Mesenchymal stem cell (in vitro differentiated cells and primary cell): ENCODE data around the gene RCOR1.

Source experiments
- DNase-seq: peaks from one replicate; pipeline ENCODE4 v3.0.0-alpha.2; 2013
- H2AFZ ChIP-seq: one replicate; pipeline ENCODE4 v1.6.1; 2013; ENCODE audit warnings: low read depth, mild to moderate bottlenecking, control low read depth, inconsistent platforms, low read length, moderate library complexity
- H2AK5ac ChIP-seq: 2 replicates; pipeline ENCODE4 v1.6.1; 2013; ENCODE audit warnings: low read length, moderate library complexity, mild to moderate bottlenecking, inconsistent platforms; ENCODE audit not compliant: severe bottlenecking
- H2BK120ac ChIP-seq: one replicate; pipeline ENCODE4 v1.6.1; 2013; ENCODE audit warnings: low read depth, mild to moderate bottlenecking, inconsistent platforms, low read length, moderate library complexity
- H2BK12ac ChIP-seq, 2 experiments: one replicate each; pipeline ENCODE4 v1.6.1; 2013; ENCODE audit warnings: inconsistent platforms in 2 of 2, low read length in 2 of 2, mild to moderate bottlenecking in 2 of 2, moderate library complexity in 2 of 2, control low read depth in 1 of 2
- H2BK15ac ChIP-seq: one replicate; pipeline ENCODE4 v1.6.1; 2013; ENCODE audit warnings: mild to moderate bottlenecking, low read depth, inconsistent platforms; ENCODE audit not compliant: poor library complexity, severe bottlenecking
- H2BK5ac ChIP-seq: 2 replicates; pipeline ENCODE4 v1.6.1; 2013; ENCODE audit warnings: low read depth, mild to moderate bottlenecking, low read length, control low read depth, inconsistent platforms; ENCODE audit not compliant: poor library complexity, severe bottlenecking
- H3K14ac ChIP-seq, 2 experiments: one replicate each; pipeline ENCODE4 v1.6.1; 2013; ENCODE audit warnings: inconsistent platforms in 2 of 2, low read length in 2 of 2, control low read depth in 1 of 2, mild to moderate bottlenecking in 1 of 2, moderate library complexity in 1 of 2
- H3K18ac ChIP-seq, 2 experiments: one replicate each; pipeline ENCODE4 v1.6.1; 2013; ENCODE audit warnings: inconsistent platforms in 2 of 2, low read length in 2 of 2, control low read depth in 1 of 2, low read depth in 1 of 2, mild to moderate bottlenecking in 1 of 2
- H3K23ac ChIP-seq, 2 experiments: one replicate each; pipeline ENCODE4 v1.6.1; 2013; ENCODE audit warnings: inconsistent platforms in 2 of 2, low read length in 2 of 2, mild to moderate bottlenecking in 2 of 2, moderate library complexity in 2 of 2, control low read depth in 1 of 2
- H3K27ac ChIP-seq: 2 replicates; pipeline ENCODE4 v1.5.1; 2013; ENCODE audit warnings: mild to moderate bottlenecking, moderate library complexity, low read length, control low read depth, inconsistent platforms; ENCODE audit not compliant: poor library complexity, severe bottlenecking
- H3K27me3 ChIP-seq, 2 experiments: 2 replicates each; pipeline versions ENCODE4 v1.6.1 to v1.7.0; 2013; ENCODE audit warnings: low read length in 2 of 2, mild to moderate bottlenecking in 2 of 2, moderate library complexity in 2 of 2, control low read depth in 1 of 2, inconsistent platforms in 1 of 2; ENCODE audit not compliant: control insufficient read depth in 1 of 2, insufficient read depth in 1 of 2
- H3K36me3 ChIP-seq, 2 experiments: 2 replicates each; pipeline versions ENCODE4 v1.6.1 to v1.7.0; 2013; ENCODE audit warnings: low read length in 2 of 2, control low read depth in 1 of 2, inconsistent platforms in 1 of 2, low read depth in 1 of 2, mild to moderate bottlenecking in 1 of 2; ENCODE audit not compliant: insufficient read depth in 2 of 2, control insufficient read depth in 1 of 2
- H3K4ac ChIP-seq, 2 experiments: one replicate each; pipeline ENCODE4 v1.6.1; 2013; ENCODE audit warnings: inconsistent platforms in 2 of 2, low read length in 2 of 2, mild to moderate bottlenecking in 2 of 2, moderate library complexity in 2 of 2, control low read depth in 1 of 2, low read depth in 1 of 2
- H3K4me1 ChIP-seq: 2 replicates; pipeline ENCODE4 v1.6.1; 2013; ENCODE audit warnings: low read depth, low read length, control low read depth; ENCODE audit not compliant: control insufficient read depth, insufficient read depth
- H3K4me2 ChIP-seq: 2 replicates; pipeline ENCODE4 v1.6.1; 2013; ENCODE audit warnings: low read length, mild to moderate bottlenecking, inconsistent platforms; ENCODE audit not compliant: poor library complexity, severe bottlenecking
- H3K4me3 ChIP-seq, 2 experiments: 2 replicates each; pipeline versions ENCODE4 v1.5.1 to v1.7.0; 2013; ENCODE audit warnings: low read length in 2 of 2, mild to moderate bottlenecking in 2 of 2, control low read depth in 1 of 2, low read depth in 1 of 2; ENCODE audit not compliant: insufficient read depth in 1 of 2
- H3K79me1 ChIP-seq: replicated peaks from 2 replicates; pipeline ENCODE4 v1.6.1; 2013; ENCODE audit warnings: mild to moderate bottlenecking, control low read depth, low read length, inconsistent platforms; ENCODE audit not compliant: poor library complexity, severe bottlenecking
- H3K9ac ChIP-seq: 2 replicates; pipeline ENCODE4 v1.7.0; 2013; ENCODE audit warnings: mild to moderate bottlenecking, low read length, moderate library complexity
- H3K9me3 ChIP-seq: 2 replicates; pipeline ENCODE4 v1.7.0; 2013; ENCODE audit warnings: mild to moderate bottlenecking, low read length; ENCODE audit not compliant: control insufficient read depth
- H4K8ac ChIP-seq: one replicate; pipeline ENCODE4 v1.6.1; 2013; ENCODE audit warnings: inconsistent platforms, mild to moderate bottlenecking, low read length, moderate library complexity
- H4K91ac ChIP-seq: one replicate; pipeline ENCODE4 v1.6.1; 2013; ENCODE audit warnings: mild to moderate bottlenecking, low read length, inconsistent platforms
- WGBS: methylation state at CpG from one replicate; pipeline ENCODE4 v1.1.7; 2013; ENCODE audit warnings: mixed read lengths; 5-methylcytosine and 5-hydroxymethylcytosine counted together

The RCOR1 gene

GRCh38 chr14:102732924-102733323 lies 140.5 kb downstream of the RCOR1 start:
- H3K23ac ChIP-seq, result no peak overlapping the region
- no peak overlapping the region for H3K4me3 ChIP-seq
- H3K18ac ChIP-seq, result no peak overlapping the region
- DNase-seq, result no peak
- peaks cover 44 to 47% of the 10 kb centered on the region in 2 experiments for H3K36me3 ChIP-seq
- H3K14ac ChIP-seq, result no peak overlapping the region
- H4K8ac ChIP-seq, result no peak overlapping the region
- no peaks in the 10 kb centered on the region for H3K27me3 ChIP-seq
- WGBS, result 98% methylated on average over 10 of the region's 10 CpGs
- no peak overlapping the region for H2BK15ac ChIP-seq
- no peak overlapping the region for H3K4me2 ChIP-seq
- peaks cover 5% of the 10 kb centered on the region for H3K79me1 ChIP-seq
- H3K27ac ChIP-seq, result no peak overlapping the region
- no peaks in the 10 kb centered on the region for H3K9me3 ChIP-seq
- H2BK12ac ChIP-seq, result no peak overlapping the region
- H2BK120ac ChIP-seq, result no peak overlapping the region
- no peak overlapping the region for H3K4ac ChIP-seq
- H2AFZ ChIP-seq, result no peak overlapping the region
- H3K4me1 ChIP-seq, result peaks cover 2% of the 10 kb centered on the region
- no peak overlapping the region for H3K9ac ChIP-seq
- no peak overlapping the region for H4K91ac ChIP-seq
- H2AK5ac ChIP-seq, result no peak overlapping the region
- no peak overlapping the region for H2BK5ac ChIP-seq

- Histone ChIP-seq H3K36me3 (peaks cover 43 to 48% of the 10 kb centered on the region in 2 experiments), H3K9ac (no peak overlapping the region), H2BK15ac (no peak overlapping the region), H3K27ac (no peak overlapping the region), H2AK5ac (no peak overlapping the region), H3K14ac (no peak overlapping the region), H2AFZ (no peak overlapping the region), H3K4me3 (no peak overlapping the region), H2BK12ac (no peak overlapping the region), H3K18ac (no peak overlapping the region), H3K4me1 (peaks cover 2% of the 10 kb centered on the region), H4K91ac (no peak overlapping the region), H4K8ac (no peak overlapping the region), H3K23ac (no peak overlapping the region), H2BK120ac (no peak overlapping the region), H3K79me1 (peaks cover 5% of the 10 kb centered on the region), H2BK5ac (no peak overlapping the region), H3K9me3 (no peaks in the 10 kb centered on the region), H3K4me2 (no peak overlapping the region), H3K27me3 (no peaks in the 10 kb centered on the region), H3K4ac (no peak overlapping the region)
- no peak for DNase-seq
- WGBS, result 83% methylated on average over 9 of the region's 11 CpGs
Observed at GRCh38 chr14:102733326-102733725, 140.9 kb downstream of the RCOR1 start.

- H3K9me3 ChIP-seq, result peaks cover under 1% of the 10 kb centered on the region
- no peak overlapping the region for H3K4ac ChIP-seq
- peaks cover 3% of the 10 kb centered on the region for H3K79me1 ChIP-seq
- no peak overlapping the region for H3K27ac ChIP-seq
- no peak overlapping the region for H2BK5ac ChIP-seq
- no peak overlapping the region for H3K4me2 ChIP-seq
- no peak overlapping the region for H3K9ac ChIP-seq
- no peak overlapping the region for H2BK120ac ChIP-seq
- no peak overlapping the region for H4K8ac ChIP-seq
- no peak overlapping the region for H4K91ac ChIP-seq
- H3K23ac ChIP-seq, result no peak overlapping the region
- no peak overlapping the region for H3K14ac ChIP-seq
- H3K36me3 ChIP-seq, result peaks cover 34 to 55% of the 10 kb centered on the region in 2 experiments
- H2AK5ac ChIP-seq, result no peak overlapping the region
- no peak overlapping the region for H2BK15ac ChIP-seq
- 95% methylated on average over 12 of the region's 12 CpGs for WGBS
- no peak overlapping the region for H2BK12ac ChIP-seq
- H3K4me1 ChIP-seq, result peaks cover 2% of the 10 kb centered on the region
- no peak overlapping the region for H3K4me3 ChIP-seq
- no peak overlapping the region for H3K18ac ChIP-seq
- H3K27me3 ChIP-seq, result no peaks in the 10 kb centered on the region
- DNase-seq, result no peak
- H2AFZ ChIP-seq, result no peak overlapping the region
Observed at GRCh38 chr14:102734436-102734835, 142.0 kb downstream of the RCOR1 start.

DNA sequence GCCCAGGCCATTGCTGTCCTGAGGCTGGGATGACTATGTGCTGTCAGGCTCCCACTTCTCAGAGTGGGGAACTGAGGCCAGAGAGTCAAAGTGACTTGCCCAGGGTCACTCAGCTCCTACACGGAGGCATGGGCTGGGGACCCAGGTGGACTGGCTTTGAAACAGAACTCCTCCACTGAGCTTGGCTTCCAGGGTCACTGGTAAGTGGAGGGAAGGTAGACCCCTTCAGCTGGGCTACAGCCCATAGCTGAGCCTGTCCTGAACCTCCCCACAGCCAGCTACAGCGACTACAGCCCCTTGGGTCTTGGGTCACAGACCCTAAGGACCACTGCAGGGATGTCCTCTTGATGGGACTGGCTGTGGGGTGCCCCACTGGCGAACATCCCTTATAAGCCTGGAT lies 144.5 kb downstream of the RCOR1 start:
- Histone ChIP-seq H3K9me3 (peaks cover 18% of the 10 kb centered on the region), H2BK12ac (no peak overlapping the region), H3K27me3 (no peaks in the 10 kb centered on the region), H2BK5ac (peak overlapping the region; percentile 9), H3K4me2 (no peak overlapping the region), H4K91ac (no peak overlapping the region), H2BK15ac (no peak overlapping the region), H2AK5ac (no peak overlapping the region), H3K4ac (no peak overlapping the region), H4K8ac (no peak overlapping the region), H3K18ac (no peak overlapping the region), H3K23ac (no peak overlapping the region), H3K9ac (no peak overlapping the region), H3K14ac (peak overlapping the region in 1 of 2 experiments; percentile 42), H2AFZ (no peak overlapping the region), H3K79me1 (peaks cover 3% of the 10 kb centered on the region), H2BK120ac (no peak overlapping the region), H3K36me3 (peaks cover 19 to 47% of the 10 kb centered on the region in 2 experiments), H3K27ac (no peak overlapping the region), H3K4me3 (no peak overlapping the region), H3K4me1 (peaks cover 2% of the 10 kb centered on the region)
- DNase-seq, result no peak
- WGBS, result 100% methylated on average over 3 of the region's 3 CpGs
